Neuronal stem cell (in vitro differentiated cells): ENCODE measurements around the gene ADCK1. TPM values are rescaled to one million over a fixed set of nuclear protein-coding genes. Genes with fewer than 3 reads are reported as not detected.

Experiments used
- DNase-seq: peaks from one replicate; pipeline ENCODE4 v3.0.0-alpha.2; 2013; ENCODE audit warnings: low spot score
- H2AFZ ChIP-seq: one replicate; pipeline ENCODE4 v1.6.1; 2013; ENCODE audit warnings: mild to moderate bottlenecking, low read length, inconsistent platforms
- H2AK5ac ChIP-seq: 2 replicates; pipeline ENCODE4 v1.6.1; 2013; ENCODE audit warnings: low read depth, mild to moderate bottlenecking, inconsistent platforms, low read length, moderate library complexity, mixed read lengths
- H2BK120ac ChIP-seq: 2 replicates; pipeline ENCODE4 v1.6.1; 2013; ENCODE audit warnings: low read depth, mild to moderate bottlenecking, inconsistent platforms, low read length, moderate library complexity, mixed read lengths
- H2BK12ac ChIP-seq: one replicate; pipeline ENCODE4 v1.6.1; 2013; ENCODE audit warnings: low read length, inconsistent platforms
- H2BK15ac ChIP-seq: 2 replicates; pipeline ENCODE4 v1.6.1; 2013; ENCODE audit warnings: mild to moderate bottlenecking, low read length, inconsistent platforms, mixed read lengths
- H2BK5ac ChIP-seq: one replicate; pipeline ENCODE4 v1.6.1; 2013; ENCODE audit warnings: inconsistent platforms, mild to moderate bottlenecking, low read length, moderate library complexity
- H3K14ac ChIP-seq: one replicate; pipeline ENCODE4 v1.6.1; 2013; ENCODE audit warnings: low read length, inconsistent platforms
- H3K18ac ChIP-seq: 2 replicates; pipeline ENCODE4 v1.6.1; 2013; ENCODE audit warnings: low read length, inconsistent platforms
- H3K23ac ChIP-seq: 2 replicates; pipeline ENCODE4 v1.6.1; 2013; ENCODE audit warnings: low read depth, mild to moderate bottlenecking, mixed read lengths, low read length, inconsistent platforms; ENCODE audit not compliant: poor library complexity
- H3K27ac ChIP-seq: replicated peaks from 3 replicates; pipeline ENCODE4 v1.5.1; 2013; ENCODE audit warnings: low read length, inconsistent platforms
- H3K27me3 ChIP-seq, 3 experiments: 2 replicates each; pipeline ENCODE4 v1.6.1; 2013; ENCODE audit warnings: low read length in 3 of 3, mild to moderate bottlenecking in 2 of 3, inconsistent platforms in 1 of 3, low read depth in 1 of 3, mixed read lengths in 1 of 3, moderate library complexity in 1 of 3; ENCODE audit not compliant: control insufficient read depth in 3 of 3, insufficient read depth in 3 of 3
- H3K36me3 ChIP-seq, 2 donors: replicated peaks in 1 of 2; 2 replicates each; pipeline ENCODE4 v1.6.1; 2013; ENCODE audit warnings: low read length in 2 of 2; ENCODE audit not compliant: control insufficient read depth in 2 of 2, insufficient read depth in 2 of 2
- H3K4ac ChIP-seq: 2 replicates; pipeline ENCODE4 v1.6.1; 2013; ENCODE audit warnings: inconsistent platforms, mild to moderate bottlenecking, low read length, moderate library complexity
- H3K4me1 ChIP-seq, 2 donors: 1 replicate in 1 of 2; 2 replicates in 1 of 2; pipeline ENCODE4 v1.6.1; 2013; ENCODE audit warnings: low read length in 2 of 2, low read depth in 1 of 2; ENCODE audit not compliant: control insufficient read depth in 2 of 2, insufficient read depth in 1 of 2
- H3K4me2 ChIP-seq: one replicate; pipeline ENCODE4 v1.6.1; 2013; ENCODE audit warnings: mild to moderate bottlenecking, low read length, inconsistent platforms; ENCODE audit not compliant: insufficient read depth, poor library complexity, severe bottlenecking
- H3K4me3 ChIP-seq, 2 donors: 2 replicates each; pipeline ENCODE4 v1.5.1; 2013; ENCODE audit warnings: low read length in 2 of 2, mild to moderate bottlenecking in 2 of 2, inconsistent platforms in 1 of 2, moderate library complexity in 1 of 2
- H3K79me1 ChIP-seq: one replicate; pipeline ENCODE4 v1.6.1; 2013; ENCODE audit warnings: low read depth, mild to moderate bottlenecking, inconsistent platforms, low read length, moderate library complexity
- H3K9ac ChIP-seq: one replicate; pipeline ENCODE4 v1.6.1; 2013; ENCODE audit warnings: mild to moderate bottlenecking, low read depth, low read length, inconsistent platforms; ENCODE audit not compliant: poor library complexity
- H3K9me3 ChIP-seq, 2 donors: replicated peaks in 1 of 2; 2 replicates each; pipeline versions ENCODE3 to v1.6.1; 2013; ENCODE audit warnings: low read length in 2 of 2, mild to moderate bottlenecking in 2 of 2, inconsistent platforms in 1 of 2, low read depth in 1 of 2, mixed read lengths in 1 of 2, moderate library complexity in 1 of 2; ENCODE audit not compliant: control insufficient read depth in 2 of 2, insufficient read depth in 1 of 2
- H4K8ac ChIP-seq: one replicate; pipeline ENCODE4 v1.6.1; 2013; ENCODE audit warnings: low read depth, mild to moderate bottlenecking, inconsistent platforms, low read length, moderate library complexity
- H4K91ac ChIP-seq: one replicate; pipeline ENCODE4 v1.6.1; 2013; ENCODE audit warnings: low read length, low read depth, mild to moderate bottlenecking, inconsistent platforms; ENCODE audit not compliant: poor library complexity
- WGBS, 2 donors: extraction: QIAGEN DNeasy Blood & Tissue Kit; methylation state at CpG; one replicate each; pipeline ENCODE4 v1.1.7; 2013; ENCODE audit warnings: missing lambda C conversion rate in 2 of 2, mixed read lengths in 1 of 2; ENCODE audit not compliant: insufficient read length in 2 of 2, insufficient replicate concordance in 1 of 2; ENCODE audit errors: extremely low coverage in 2 of 2; 5-methylcytosine and 5-hydroxymethylcytosine counted together
- small RNA-seq: library from polyadenylated mRNA; stranded (forward); fragments of <200 nt; extraction: miRNeasy Mini kit (QIAGEN cat#:217004); gene quantifications from one replicate; pipeline ENCODE3, GENCODE V24; 2013; ENCODE audit not compliant: insufficient read depth

Gene ADCK1

DNA sequence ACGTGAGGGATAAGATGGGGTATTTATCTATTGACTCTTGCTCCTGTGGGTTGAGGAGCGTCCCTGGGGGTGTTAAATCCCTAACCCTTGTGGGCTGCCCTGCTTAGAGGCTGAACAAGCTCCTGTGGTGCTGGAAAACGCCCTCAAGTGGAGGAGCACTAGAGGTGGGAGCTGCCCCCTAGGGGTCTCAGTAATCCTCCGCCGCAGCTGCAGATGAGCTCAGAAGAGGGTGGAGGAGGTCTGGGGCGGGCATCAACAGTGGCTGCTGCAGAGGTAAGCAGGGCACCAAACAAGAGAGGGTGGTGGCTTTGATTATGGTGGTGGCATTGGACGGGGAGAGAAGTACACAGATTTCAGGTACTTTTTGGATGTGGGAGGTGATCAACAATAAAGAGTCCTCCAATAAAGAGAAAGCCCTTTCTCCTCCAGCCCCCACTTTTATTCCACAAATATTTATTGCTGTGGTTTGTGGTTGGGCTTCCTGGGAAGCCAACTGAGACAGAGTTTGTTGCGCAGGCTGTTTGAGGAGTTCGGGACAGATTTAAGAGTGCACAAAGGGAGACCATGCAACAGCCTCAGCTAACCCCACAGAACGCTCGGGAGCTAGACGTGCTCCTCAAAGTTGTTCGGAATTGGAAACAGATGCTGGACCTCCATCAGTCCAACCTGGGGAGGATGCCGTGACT, 179.9 kb downstream of the ADCK1 start:
- Histone ChIP-seq H2BK15ac (no peak overlapping the region), H3K14ac (no peak overlapping the region), H3K4me3 (no peak overlapping the region), H3K4me1 (no peaks in the 10 kb centered on the region), H2AK5ac (no peak overlapping the region), H2BK12ac (no peak overlapping the region), H4K91ac (no peak overlapping the region), H2BK120ac (no peak overlapping the region), H3K27me3 (peaks cover 0 to 35% (median 3%) of the 10 kb centered on the region in 3 experiments), H2AFZ (no peak overlapping the region), H3K9ac (no peak overlapping the region), H3K23ac (no peak overlapping the region), H3K36me3 (no peaks in the 10 kb centered on the region), H3K9me3 (no peaks in the 10 kb centered on the region), H3K27ac (no peak overlapping the region), H2BK5ac (no peak overlapping the region), H3K79me1 (no peaks in the 10 kb centered on the region), H4K8ac (no peak overlapping the region), H3K4me2 (no peak overlapping the region), H3K4ac (no peak overlapping the region), H3K18ac (no peak overlapping the region)
- no peak for DNase-seq
- WGBS, 2 donors: no CpG with 5 or more reads among the region's 14 CpGs

DNA sequence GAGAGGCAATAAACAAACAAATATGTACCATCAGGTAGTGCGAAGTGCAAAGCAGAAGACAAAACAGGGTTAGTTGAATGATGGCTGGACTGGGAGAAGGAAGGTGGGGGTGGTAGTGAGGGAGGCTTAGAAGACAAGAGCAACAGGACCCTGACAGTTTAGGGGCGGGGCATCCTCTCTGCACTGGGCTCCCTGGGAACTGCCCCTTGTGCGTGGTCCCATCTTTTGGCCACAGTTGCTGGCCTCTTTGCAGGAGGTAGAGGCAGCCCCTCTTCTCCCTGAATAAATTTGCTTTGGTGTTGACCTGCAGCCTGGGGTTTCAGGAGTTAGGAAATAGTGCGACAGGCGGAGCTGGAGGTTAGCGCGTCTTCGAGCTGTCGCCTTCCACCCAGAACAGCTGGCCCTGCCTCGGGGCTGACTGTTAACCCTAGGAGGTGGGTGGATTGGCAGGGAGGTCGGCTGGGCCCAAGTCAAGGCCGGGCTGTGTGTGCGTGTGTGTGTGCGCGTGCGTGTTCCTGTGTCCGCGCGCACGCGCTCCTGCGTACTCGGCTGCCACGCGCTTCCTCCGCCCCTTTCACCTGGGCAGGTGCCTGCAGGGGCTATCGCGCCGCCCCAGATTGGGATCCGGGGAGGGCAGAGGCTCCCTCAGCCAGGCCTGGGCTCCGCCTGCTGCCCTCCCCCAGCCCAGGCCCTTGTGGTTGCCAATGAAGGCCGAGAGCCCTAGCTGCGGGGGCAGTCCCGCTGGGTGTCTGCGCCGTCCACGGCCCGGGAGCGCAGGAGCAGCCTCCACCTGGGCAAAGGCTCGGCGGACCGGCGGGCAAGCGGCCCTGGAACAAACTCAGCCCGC, 180.8 kb downstream of the ADCK1 start:
- Histone ChIP-seq H2BK15ac (no peak overlapping the region), H3K14ac (no peak overlapping the region), H3K4me3 (peak overlapping the region; percentile 3 to 77), H3K4ac (no peak overlapping the region), H2AK5ac (no peak overlapping the region), H3K27me3 (peaks cover 0 to 35% (median 3%) of the 10 kb centered on the region in 3 experiments), H3K18ac (peak overlapping the region; percentile 86), H3K79me1 (no peaks in the 10 kb centered on the region), H3K23ac (no peak overlapping the region), H2BK5ac (no peak overlapping the region), H2AFZ (peak overlapping the region; percentile 88), H2BK12ac (peak overlapping the region; percentile 36), H3K27ac (no peak overlapping the region), H4K91ac (no peak overlapping the region), H4K8ac (no peak overlapping the region), H2BK120ac (no peak overlapping the region), H3K9ac (peak overlapping the region; percentile 78), H3K36me3 (no peaks in the 10 kb centered on the region), H3K9me3 (no peaks in the 10 kb centered on the region), H3K4me2 (peak overlapping the region; percentile 92), H3K4me1 (peaks cover 0 to 2% of the 10 kb centered on the region in 2 donors)
- WGBS, 2 donors: no CpG with 5 or more reads among the region's 45 CpGs
- no peak for DNase-seq

Small RNA genes lying within 50 kb of the gene (small RNA-seq; reads per million reads assigned to genes)
- not detected for gene RF00019
